MCF 10A (cell line): ENCODE measurements around the gene CSNK1G2. TPM values are rescaled to one million over a fixed set of nuclear protein-coding genes. Genes with fewer than 3 reads are reported as not detected.

Experiments
- BruUV-seq: library from RNA; stranded (reverse); fragments of 400-500 nt; replicated peaks from 2 replicates; lab custom pipeline; 2021; lab: Mats Ljungman, UMichigan
- CTCF ChIA-PET: fragments of 300-600 bp; sonication (Branson Sonifier 250); formaldehyde crosslinking; extraction: SDS; loops from one replicate; lab custom pipeline; 2021; ENCODE audit warnings: antibody characterized with exemption, inconsistent platforms; lab: Yijun Ruan, JAX
- POLR2A ChIA-PET: fragments of 300-600, 350-650 bp; sonication (Branson Sonifier 250); formaldehyde crosslinking; extraction: SDS; loops from one replicate; lab custom pipeline; 2020; ENCODE audit warnings: antibody characterized with exemption, inconsistent platforms; lab: Yijun Ruan, JAX
- DNase-seq: peaks from one replicate; pipeline ENCODE4 v3.0.0-alpha.2; 2018; ENCODE audit not compliant: unreplicated experiment
- H3K27ac Mint-ChIP-seq: one replicate; pipeline ENCODE4 v1.8.0; 2022; ENCODE audit warnings: mild to moderate bottlenecking, low read depth, mixed read lengths; ENCODE audit not compliant: unreplicated experiment
- H3K27me3 Mint-ChIP-seq: one replicate; pipeline ENCODE4 v1.8.0; 2022; ENCODE audit warnings: mixed read lengths; ENCODE audit not compliant: insufficient read depth, unreplicated experiment
- H3K36me3 Mint-ChIP-seq: one replicate; pipeline ENCODE4 v1.8.0; 2022; ENCODE audit warnings: mild to moderate bottlenecking, moderate library complexity, mixed read lengths; ENCODE audit not compliant: insufficient read depth, unreplicated experiment
- H3K4me1 Mint-ChIP-seq: one replicate; pipeline ENCODE4 v1.8.0; 2022; ENCODE audit warnings: mixed read lengths; ENCODE audit not compliant: insufficient read depth, unreplicated experiment
- H3K4me3 Mint-ChIP-seq: one replicate; pipeline ENCODE4 v1.8.0; 2022; ENCODE audit warnings: mild to moderate bottlenecking, moderate library complexity, mixed read lengths; ENCODE audit not compliant: unreplicated experiment
- H3K9me3 Mint-ChIP-seq: one replicate; pipeline ENCODE4 v1.8.0; 2022; ENCODE audit warnings: mixed read lengths; ENCODE audit not compliant: unreplicated experiment
- intact Hi-C: fragments of 100-400 bp; cut with micrococcal nuclease; formaldehyde crosslinking; loops from 2 replicates; pipeline ENCODE4 v1.14.1; 2022
- total RNA-seq: library from RNA; stranded (reverse); gene quantifications from 2 replicates; pipeline ENCODE4 v1.2.3, GENCODE V29; 2022
- TF ChIP-seq, protein P1 (sequence below): fragments of 200-600 bp; IDR thresholded peaks from one replicate; pipeline ENCODE4 v1.8.0; 2022; ENCODE audit warnings: antibody characterized with exemption, mild to moderate bottlenecking; ENCODE audit not compliant: unreplicated experiment

The CSNK1G2 gene
- total RNA-seq, 1 experiment from 2014 or later = 48.5 TPM

DNA sequence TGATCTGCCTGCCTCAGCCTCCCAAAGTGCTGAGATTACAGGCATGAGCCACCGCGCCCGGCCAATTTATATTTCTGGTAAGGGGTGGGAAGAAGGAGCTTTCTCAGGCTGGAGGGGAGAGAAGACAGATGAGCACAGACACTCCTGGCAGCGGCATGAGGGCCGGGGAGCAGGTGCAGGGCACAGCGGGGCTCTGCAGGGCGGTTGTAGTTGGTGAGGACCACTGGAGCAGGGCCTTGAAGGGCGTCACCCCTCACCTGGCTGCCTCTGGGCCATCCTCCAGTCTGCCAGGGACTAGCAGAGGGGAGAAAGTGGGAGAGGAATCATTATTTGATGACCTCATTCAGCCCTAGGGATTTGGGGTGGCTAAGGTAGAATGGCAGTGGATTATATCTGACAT is 8.6 kb upstream of the CSNK1G2 start:
- Mint-ChIP-seq H3K9me3 (no peaks in the 10 kb centered on the region), H3K27ac (no peak overlapping the region), H3K27me3 (no peaks in the 10 kb centered on the region), H3K36me3 (peaks cover 11% of the 10 kb centered on the region), H3K4me1 (peaks cover 13% of the 10 kb centered on the region), H3K4me3 (no peak overlapping the region)
- ChIA-PET POLR2A (interaction anchor here (0.7 kb wide), 1 partner anchor 491 kb away, joined by 5 read pairs; no protein-coding TSS in a partner anchor), CTCF (no interaction called here)
- no TSS peak for BruUV-seq
- no peak for DNase-seq
- intact Hi-C loops = no loop called here
- TF ChIP-seq, protein P1, sequence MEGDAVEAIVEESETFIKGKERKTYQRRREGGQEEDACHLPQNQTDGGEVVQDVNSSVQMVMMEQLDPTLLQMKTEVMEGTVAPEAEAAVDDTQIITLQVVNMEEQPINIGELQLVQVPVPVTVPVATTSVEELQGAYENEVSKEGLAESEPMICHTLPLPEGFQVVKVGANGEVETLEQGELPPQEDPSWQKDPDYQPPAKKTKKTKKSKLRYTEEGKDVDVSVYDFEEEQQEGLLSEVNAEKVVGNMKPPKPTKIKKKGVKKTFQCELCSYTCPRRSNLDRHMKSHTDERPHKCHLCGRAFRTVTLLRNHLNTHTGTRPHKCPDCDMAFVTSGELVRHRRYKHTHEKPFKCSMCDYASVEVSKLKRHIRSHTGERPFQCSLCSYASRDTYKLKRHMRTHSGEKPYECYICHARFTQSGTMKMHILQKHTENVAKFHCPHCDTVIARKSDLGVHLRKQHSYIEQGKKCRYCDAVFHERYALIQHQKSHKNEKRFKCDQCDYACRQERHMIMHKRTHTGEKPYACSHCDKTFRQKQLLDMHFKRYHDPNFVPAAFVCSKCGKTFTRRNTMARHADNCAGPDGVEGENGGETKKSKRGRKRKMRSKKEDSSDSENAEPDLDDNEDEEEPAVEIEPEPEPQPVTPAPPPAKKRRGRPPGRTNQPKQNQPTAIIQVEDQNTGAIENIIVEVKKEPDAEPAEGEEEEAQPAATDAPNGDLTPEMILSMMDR = no peak

DNA sequence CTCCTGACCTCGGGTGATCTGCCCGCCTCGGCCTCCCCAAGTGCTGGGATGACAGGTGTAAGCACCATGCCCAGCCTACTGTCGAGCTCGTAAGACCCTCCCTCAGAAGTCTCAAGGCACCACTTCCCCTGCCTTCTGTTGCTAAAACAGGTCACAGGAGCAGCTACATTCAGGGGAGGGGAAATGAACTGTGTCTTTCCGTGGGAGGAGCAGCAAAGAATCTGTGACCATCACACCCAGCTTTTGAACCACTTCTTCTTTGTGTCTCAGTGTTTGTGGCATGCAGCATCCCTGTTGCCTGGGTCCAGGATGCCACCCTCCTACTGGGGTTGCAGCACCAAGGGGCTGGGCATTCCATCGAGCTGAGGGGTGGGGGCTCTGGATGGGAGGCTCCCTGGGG is 7.7 kb upstream of the CSNK1G2 start:
- no peaks in the 10 kb centered on the region for H3K27me3 Mint-ChIP-seq
- ChIA-PET CTCF (interaction anchor here (0.6 kb wide), 2 partner anchors 88 to 136 kb away, joined by 3 to 4 read pairs; no protein-coding TSS in a partner anchor), POLR2A (no interaction called here)
- TF ChIP-seq, protein P1 = no peak
- H3K9me3 Mint-ChIP-seq = no peaks in the 10 kb centered on the region
- intact Hi-C loops = no loop called here
- no peak for DNase-seq
- no TSS peak for BruUV-seq
- no peak overlapping the region for H3K4me3 Mint-ChIP-seq
- H3K27ac Mint-ChIP-seq = no peak overlapping the region
- peaks cover 8% of the 10 kb centered on the region for H3K4me1 Mint-ChIP-seq
- peaks cover 11% of the 10 kb centered on the region for H3K36me3 Mint-ChIP-seq

DNA sequence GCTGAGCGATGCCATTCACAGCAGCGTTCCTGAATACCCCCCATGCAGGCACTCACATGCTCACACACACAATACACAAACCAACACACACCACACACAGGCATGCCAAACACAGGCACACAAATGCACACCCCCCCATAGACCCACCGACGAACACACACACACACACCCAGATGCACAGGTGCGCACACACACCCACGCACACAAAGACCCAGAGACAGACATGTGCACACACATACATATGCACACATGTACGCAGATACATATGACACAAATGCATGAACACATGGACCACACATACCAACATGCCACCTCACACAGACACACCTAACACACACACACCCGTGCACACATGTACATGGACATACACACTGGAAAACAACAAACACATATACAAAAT is 7.0 kb upstream of the CSNK1G2 start:
- Mint-ChIP-seq H3K27ac (no peak overlapping the region), H3K9me3 (no peaks in the 10 kb centered on the region), H3K4me1 (peaks cover 8% of the 10 kb centered on the region), H3K4me3 (no peak overlapping the region), H3K27me3 (no peaks in the 10 kb centered on the region), H3K36me3 (peaks cover 11% of the 10 kb centered on the region)
- TF ChIP-seq, protein P1 = no peak
- POLR2A ChIA-PET = no interaction called here
- DNase-seq = no peak
- CTCF ChIA-PET = no interaction called here
- BruUV-seq = no TSS peak
- intact Hi-C loops = no loop called here

DNA sequence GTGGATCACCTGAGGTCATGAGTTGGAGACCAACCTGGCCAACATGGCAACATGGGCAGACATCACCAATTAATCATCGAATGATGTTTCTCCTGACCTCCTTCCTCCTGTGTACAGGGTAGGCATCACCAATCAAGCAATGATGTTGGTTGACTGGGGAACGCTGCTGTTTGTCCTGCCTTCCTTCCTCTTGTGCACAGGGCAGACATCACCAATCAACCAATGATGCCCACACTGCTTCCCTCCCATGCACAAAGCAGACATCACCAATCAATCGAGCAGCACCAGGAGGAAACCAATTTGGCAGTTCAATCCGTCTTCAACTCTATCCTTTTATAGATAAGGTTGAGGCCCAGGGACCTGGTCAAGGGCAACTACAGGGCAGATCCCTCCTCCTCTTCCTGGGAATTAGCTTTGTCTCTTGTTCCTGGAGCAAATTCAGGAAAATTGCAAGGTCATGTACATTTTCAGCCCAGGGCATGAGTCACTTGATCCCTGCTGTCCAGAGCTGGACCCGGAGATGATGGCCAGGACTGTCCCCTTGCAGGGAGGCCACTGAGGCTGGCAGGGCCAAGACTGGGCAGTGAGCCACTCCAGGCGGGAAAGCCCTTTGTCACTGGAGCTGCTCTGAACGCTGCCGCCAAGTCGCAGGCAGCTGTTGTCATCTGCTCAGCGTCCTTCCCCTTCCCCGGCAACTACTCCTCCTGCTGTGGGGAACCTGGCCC is 5.3 kb upstream of the CSNK1G2 start:
- TF ChIP-seq, protein P1 = no peak
- BruUV-seq = no TSS peak
- no peaks in the 10 kb centered on the region for H3K4me1 Mint-ChIP-seq
- peaks cover 4% of the 10 kb centered on the region for H3K36me3 Mint-ChIP-seq
- H3K9me3 Mint-ChIP-seq = no peaks in the 10 kb centered on the region
- intact Hi-C loops = no loop called here
- H3K27ac Mint-ChIP-seq = no peak overlapping the region
- peak; percentile 27 for DNase-seq
- no peaks in the 10 kb centered on the region for H3K27me3 Mint-ChIP-seq
- no peak overlapping the region for H3K4me3 Mint-ChIP-seq
- POLR2A ChIA-PET = interaction anchor here (1.7 kb wide), 1 partner anchor 29 kb away, joined by 4 read pairs; no protein-coding TSS in a partner anchor
- CTCF ChIA-PET = interaction anchor here (0.7 to 0.8 kb wide), 2 partner anchors 32 to 86 kb away, joined by 3 read pairs; no protein-coding TSS in a partner anchor
